Suprapubic skin (tissue), 4 donors: Measurements from ENCODE around the gene CAVIN1. TPM values are rescaled to one million over a fixed set of nuclear protein-coding genes. Genes with fewer than 3 reads are reported as not detected.
A peak's percentile ranks its signal among the peaks of the same experiment; 100 is the strongest.

Experiments
- DNase-seq, 2 donors: peaks; one replicate each; pipeline ENCODE4 v3.0.0-alpha.2; 2019; ENCODE audit warnings: low spot score in 2 of 2
- H3K27ac ChIP-seq: fragments of 200-600 bp; sonication (generic); one replicate; pipeline ENCODE4 v1.5.1; 2019
- H3K27me3 ChIP-seq: fragments of 200-600 bp; sonication (generic); one replicate; pipeline ENCODE4 v1.5.1; 2019
- H3K36me3 ChIP-seq: fragments of 200-600 bp; sonication (generic); one replicate; pipeline ENCODE4 v1.5.1; 2019
- H3K4me1 ChIP-seq: fragments of 200-600 bp; sonication (generic); one replicate; pipeline ENCODE4 v1.5.1; 2019
- H3K4me3 ChIP-seq: fragments of 200-600 bp; sonication (generic); one replicate; pipeline ENCODE4 v1.5.1; 2019; ENCODE audit warnings: mild to moderate bottlenecking
- H3K9me3 ChIP-seq: fragments of 200-600 bp; sonication (generic); one replicate; pipeline ENCODE4 v1.5.1; 2019
- EP300 ChIP-seq: sonication (generic); formaldehyde crosslinking; IDR thresholded peaks from one replicate; pipeline ENCODE4 v1.6.1; 2017; ENCODE audit warnings: antibody characterized with exemption
- POLR2A ChIP-seq, 2 donors: fragments of 450-650 bp; IDR thresholded peaks; one replicate each; pipeline ENCODE4 v1.6.1; 2017; ENCODE audit warnings: antibody characterized with exemption in 2 of 2, mild to moderate bottlenecking in 2 of 2, moderate library complexity in 2 of 2
- POLR2AphosphoS5 ChIP-seq, 3 donors: sonication (generic); formaldehyde crosslinking; IDR thresholded peaks; one replicate each; pipeline ENCODE4 v1.6.1; 2017; ENCODE audit warnings: antibody characterized with exemption in 3 of 3
- WGBS: methylation state at CpG from one replicate; pipeline ENCODE4 v1.1.5; 2018; 5-methylcytosine and 5-hydroxymethylcytosine counted together
- total RNA-seq, 4 donors: library from RNA; depleted of rRNA; stranded (reverse); fragments of >200 nt; gene quantifications; one replicate each; pipeline ENCODE4 v1.1.0, GENCODE V29; 2016
- TF ChIP-seq, protein P1 (sequence below), 2 donors: fragments of 200-600 bp in 1 of 2; fragments of 450-650 bp in 1 of 2; sonication (generic) in 1 of 2; IDR thresholded peaks; one replicate each; pipeline ENCODE4 v1.5.1; 2016 to 2019; ENCODE audit warnings: antibody characterized with exemption in 2 of 2, mild to moderate bottlenecking in 1 of 2, moderate library complexity in 1 of 2

Gene CAVIN1
- total RNA-seq, 4 donors from 2014 or later = 153 to 224 (median 182) TPM

DNA sequence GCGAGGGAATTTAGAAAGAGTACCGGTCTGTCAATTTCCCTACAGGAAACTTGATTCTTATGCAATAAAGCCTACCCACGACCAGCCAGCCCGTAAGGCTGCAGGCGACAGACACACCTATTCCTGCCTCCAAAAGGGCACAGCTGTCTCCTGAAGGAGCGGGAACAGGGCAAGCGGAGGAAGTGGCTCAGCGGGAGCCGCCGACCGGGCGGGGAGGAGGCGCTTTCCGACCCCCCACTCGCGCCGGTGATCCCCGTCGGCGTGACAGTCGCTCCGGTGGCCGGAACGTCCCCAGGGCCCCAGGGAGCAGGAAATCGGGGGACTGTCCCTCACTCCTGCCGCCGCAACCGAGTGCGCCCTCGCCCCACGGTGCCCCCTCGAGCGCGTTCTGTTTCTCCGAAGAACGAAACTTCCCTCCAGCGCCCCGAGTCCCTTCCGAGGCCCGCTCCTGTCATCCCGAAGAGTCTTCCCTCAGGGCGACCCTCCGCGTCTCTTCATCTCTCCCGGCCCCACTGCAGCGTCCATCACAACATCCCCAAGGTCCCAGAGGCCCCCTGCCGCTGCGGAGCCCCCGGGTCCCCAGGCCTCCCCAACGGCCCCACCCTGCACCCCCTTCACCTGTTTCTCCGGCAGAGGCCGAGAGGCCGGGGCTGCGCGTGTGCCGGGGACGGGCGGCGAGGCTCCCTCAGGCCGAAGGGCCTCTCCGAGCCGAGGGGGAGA, 35.2 kb downstream of the CAVIN1 start:
- TF ChIP-seq EP300 (no peak), POLR2A (IDR thresholded peaks at IDR 0.05) (peak in 1 of 2 donors; percentile 15), POLR2AphosphoS5 (IDR thresholded peaks at IDR 0.05) (peak in 2 of 3 donors; percentile 15 to 32)
- TF ChIP-seq, protein P1, sequence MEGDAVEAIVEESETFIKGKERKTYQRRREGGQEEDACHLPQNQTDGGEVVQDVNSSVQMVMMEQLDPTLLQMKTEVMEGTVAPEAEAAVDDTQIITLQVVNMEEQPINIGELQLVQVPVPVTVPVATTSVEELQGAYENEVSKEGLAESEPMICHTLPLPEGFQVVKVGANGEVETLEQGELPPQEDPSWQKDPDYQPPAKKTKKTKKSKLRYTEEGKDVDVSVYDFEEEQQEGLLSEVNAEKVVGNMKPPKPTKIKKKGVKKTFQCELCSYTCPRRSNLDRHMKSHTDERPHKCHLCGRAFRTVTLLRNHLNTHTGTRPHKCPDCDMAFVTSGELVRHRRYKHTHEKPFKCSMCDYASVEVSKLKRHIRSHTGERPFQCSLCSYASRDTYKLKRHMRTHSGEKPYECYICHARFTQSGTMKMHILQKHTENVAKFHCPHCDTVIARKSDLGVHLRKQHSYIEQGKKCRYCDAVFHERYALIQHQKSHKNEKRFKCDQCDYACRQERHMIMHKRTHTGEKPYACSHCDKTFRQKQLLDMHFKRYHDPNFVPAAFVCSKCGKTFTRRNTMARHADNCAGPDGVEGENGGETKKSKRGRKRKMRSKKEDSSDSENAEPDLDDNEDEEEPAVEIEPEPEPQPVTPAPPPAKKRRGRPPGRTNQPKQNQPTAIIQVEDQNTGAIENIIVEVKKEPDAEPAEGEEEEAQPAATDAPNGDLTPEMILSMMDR (IDR thresholded peaks at IDR 0.05) = no peak
- Histone ChIP-seq H3K4me1 (peaks cover 38% of the 10 kb centered on the region), H3K36me3 (no peaks in the 10 kb centered on the region), H3K9me3 (no peaks in the 10 kb centered on the region), H3K27me3 (no peaks in the 10 kb centered on the region), H3K27ac (peak overlapping the region; percentile 98), H3K4me3 (peak overlapping the region; percentile 77)
- WGBS = 0% methylated on average over 33 of the region's 62 CpGs
- peak; percentile 82 to 83 for DNase-seq

DNA sequence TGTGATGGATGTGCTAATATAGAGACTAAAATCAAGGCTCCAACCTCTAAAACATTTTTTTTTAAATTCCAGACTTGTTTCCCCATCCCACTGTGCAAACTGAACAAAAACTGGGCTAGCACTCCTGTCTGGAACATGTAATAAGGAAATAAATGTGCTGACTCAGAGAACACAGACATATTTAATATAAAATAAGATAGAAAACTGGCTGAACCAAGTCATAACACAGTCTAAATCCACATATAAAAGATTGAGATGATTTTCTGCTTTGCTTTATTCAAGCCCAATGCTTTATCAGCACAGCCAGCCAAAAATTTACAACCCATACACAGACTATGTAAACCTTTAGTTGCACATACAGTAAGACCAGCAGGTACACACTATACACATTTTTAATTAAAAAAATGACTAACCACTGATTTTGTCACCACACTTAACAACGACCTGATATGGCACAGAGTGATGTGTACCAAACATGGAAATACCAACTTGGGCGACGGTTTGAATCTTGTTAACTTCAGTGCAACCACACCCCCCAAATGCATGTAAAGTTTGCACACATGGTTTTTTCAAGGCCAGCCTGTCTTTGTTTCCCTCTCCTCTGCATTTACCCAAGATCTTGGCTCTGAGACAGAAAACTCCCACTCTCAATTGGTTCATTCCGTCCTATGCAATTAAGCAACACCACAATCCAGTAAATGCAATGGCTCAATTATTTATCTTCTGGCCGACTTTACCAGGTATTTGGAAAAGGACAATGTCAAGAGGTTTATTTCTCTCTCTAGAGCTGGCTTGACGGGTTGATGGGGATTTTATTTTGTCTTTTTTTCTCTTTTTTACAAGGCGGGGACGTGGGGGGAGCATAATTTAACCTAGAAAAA, 36.0 kb downstream of the CAVIN1 start:
- WGBS = 0% methylated on average over 8 of the region's 8 CpGs
- peak; percentile 28 to 35 for DNase-seq
- no peaks in the 10 kb centered on the region for H3K36me3 ChIP-seq
- peak overlapping the region; percentile 77 for H3K4me3 ChIP-seq
- peak in 1 of 3 donors; percentile 6 for TF ChIP-seq POLR2AphosphoS5 (IDR thresholded peaks at IDR 0.05)
- TF ChIP-seq EP300 = no peak
- TF ChIP-seq, protein P1 (IDR thresholded peaks at IDR 0.05) = no peak
- TF ChIP-seq POLR2A (IDR thresholded peaks at IDR 0.05) = no peak
- peak overlapping the region; percentile 98 for H3K27ac ChIP-seq
- H3K4me1 ChIP-seq = peaks cover 38% of the 10 kb centered on the region
- H3K27me3 ChIP-seq = no peaks in the 10 kb centered on the region
- no peaks in the 10 kb centered on the region for H3K9me3 ChIP-seq

DNA sequence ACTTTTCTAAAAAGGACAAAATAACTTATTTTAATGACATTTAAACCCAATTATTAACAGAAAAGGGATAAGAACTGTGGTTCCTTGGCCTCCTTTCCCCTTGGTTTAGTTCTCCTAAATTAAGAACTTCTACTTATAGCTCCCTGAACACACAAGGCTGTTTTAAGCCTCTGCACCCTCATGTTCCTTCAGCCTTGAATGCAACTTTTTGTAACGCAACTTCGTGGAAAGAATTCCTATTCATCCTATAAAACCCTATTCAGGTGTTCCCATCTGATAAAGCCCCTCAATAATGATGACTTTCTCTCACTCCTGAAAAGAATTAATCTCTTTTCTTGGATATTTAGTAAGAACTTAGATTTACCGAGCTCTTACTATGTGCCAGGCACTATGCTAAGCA, 41.2 kb downstream of the CAVIN1 start:
- no peaks in the 10 kb centered on the region for H3K36me3 ChIP-seq
- no peaks in the 10 kb centered on the region for H3K27me3 ChIP-seq
- H3K4me1 ChIP-seq = peaks cover 49% of the 10 kb centered on the region
- H3K27ac ChIP-seq = no peak overlapping the region
- no peak overlapping the region for H3K4me3 ChIP-seq
- WGBS = 75% methylated on average over 3 of the region's 3 CpGs
- DNase-seq = no peak
- H3K9me3 ChIP-seq = no peaks in the 10 kb centered on the region
- TF ChIP-seq, protein P1 (IDR thresholded peaks at IDR 0.05) = no peak
- TF ChIP-seq EP300 (no peak), POLR2A (IDR thresholded peaks at IDR 0.05) (no peak), POLR2AphosphoS5 (IDR thresholded peaks at IDR 0.05) (no peak)

DNA sequence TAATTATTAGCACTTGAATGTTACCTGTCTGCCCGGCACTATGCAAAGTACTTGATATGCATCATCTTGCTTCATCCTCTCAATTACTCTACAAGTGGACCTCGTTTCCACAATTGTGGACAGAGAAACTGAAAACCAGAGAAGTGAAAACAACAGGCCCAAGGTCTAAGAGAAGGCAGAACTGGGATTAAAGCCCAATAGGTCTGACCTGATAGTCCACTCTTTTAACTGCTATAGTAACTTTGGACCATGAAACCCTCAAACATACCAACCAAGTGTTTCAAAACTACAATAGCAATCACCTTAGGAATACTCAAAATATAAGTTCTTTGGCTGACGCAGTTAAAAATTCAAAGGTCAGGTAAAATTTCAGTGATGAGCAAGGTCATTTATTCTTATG, 42.1 kb downstream of the CAVIN1 start:
- no peak overlapping the region for H3K4me3 ChIP-seq
- DNase-seq = no peak
- H3K27me3 ChIP-seq = no peaks in the 10 kb centered on the region
- no peaks in the 10 kb centered on the region for H3K36me3 ChIP-seq
- no peaks in the 10 kb centered on the region for H3K9me3 ChIP-seq
- TF ChIP-seq EP300 = no peak
- TF ChIP-seq, protein P1 (IDR thresholded peaks at IDR 0.05) = no peak
- no peak for TF ChIP-seq POLR2AphosphoS5 (IDR thresholded peaks at IDR 0.05)
- no peak for TF ChIP-seq POLR2A (IDR thresholded peaks at IDR 0.05)
- 81% methylated on average over 3 of the region's 3 CpGs for WGBS
- H3K4me1 ChIP-seq = peaks cover 43% of the 10 kb centered on the region
- H3K27ac ChIP-seq = no peak overlapping the region
